Thyroid gland (tissue), 4 donors: ENCODE results near the gene SLC8A2.

Experiments used
- POLR2A ChIP-seq, 2 donors: fragments of 450-650 bp; IDR thresholded peaks; one replicate each; pipeline ENCODE4 v1.6.1; 2017; ENCODE audit warnings: antibody characterized with exemption in 2 of 2, mild to moderate bottlenecking in 2 of 2, moderate library complexity in 1 of 2
- TF ChIP-seq, protein P1 (sequence below), 6 experiments: fragments of 200-600 bp in 3 of 6; fragments of 450-650 bp in 3 of 6; sonication (generic) in 3 of 6; IDR thresholded peaks; one replicate each; pipeline ENCODE4 v1.5.1; 2016 to 2019; ENCODE audit warnings: antibody characterized with exemption in 6 of 6, mild to moderate bottlenecking in 2 of 6, inconsistent platforms in 1 of 6, moderate library complexity in 1 of 6

DNA sequence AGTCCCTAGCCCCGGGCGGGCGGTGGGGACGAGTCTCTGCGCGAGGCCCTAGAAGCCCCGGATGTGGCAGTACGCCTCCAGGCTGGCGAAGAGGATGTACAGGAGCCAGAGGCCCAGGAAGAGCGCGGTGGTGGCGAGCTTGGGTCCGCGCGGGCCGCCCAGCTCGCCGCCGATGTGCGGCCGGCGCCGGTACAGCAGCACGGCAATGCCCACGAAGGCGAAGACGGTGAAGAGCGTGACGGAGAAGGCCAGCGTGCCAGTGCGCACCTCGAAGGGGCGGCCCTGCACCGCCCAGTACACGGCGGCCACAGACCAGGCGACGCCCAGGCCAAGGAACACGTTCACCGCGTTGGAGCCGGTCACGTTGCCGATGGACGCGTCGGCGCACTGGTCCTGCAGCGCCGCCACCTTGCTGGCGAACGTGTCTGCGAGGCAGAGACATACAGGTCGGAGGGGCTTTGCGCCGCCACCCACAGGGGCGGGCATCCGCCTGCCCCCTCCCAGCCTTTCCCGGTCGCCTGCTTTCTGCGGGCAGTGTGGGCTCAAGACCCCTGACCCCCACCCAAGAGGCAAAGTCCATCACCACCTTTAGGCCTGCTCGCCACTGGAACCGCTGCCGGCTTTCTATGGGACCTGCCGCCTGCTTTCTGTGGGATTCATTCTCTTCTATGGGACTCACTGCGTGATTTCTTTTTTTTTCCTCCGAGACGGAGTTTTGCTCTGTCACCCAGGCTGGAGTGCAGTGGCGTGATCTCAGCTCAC lies 41.5 kb downstream of the SLC8A2 start:
- TF ChIP-seq, protein P1, sequence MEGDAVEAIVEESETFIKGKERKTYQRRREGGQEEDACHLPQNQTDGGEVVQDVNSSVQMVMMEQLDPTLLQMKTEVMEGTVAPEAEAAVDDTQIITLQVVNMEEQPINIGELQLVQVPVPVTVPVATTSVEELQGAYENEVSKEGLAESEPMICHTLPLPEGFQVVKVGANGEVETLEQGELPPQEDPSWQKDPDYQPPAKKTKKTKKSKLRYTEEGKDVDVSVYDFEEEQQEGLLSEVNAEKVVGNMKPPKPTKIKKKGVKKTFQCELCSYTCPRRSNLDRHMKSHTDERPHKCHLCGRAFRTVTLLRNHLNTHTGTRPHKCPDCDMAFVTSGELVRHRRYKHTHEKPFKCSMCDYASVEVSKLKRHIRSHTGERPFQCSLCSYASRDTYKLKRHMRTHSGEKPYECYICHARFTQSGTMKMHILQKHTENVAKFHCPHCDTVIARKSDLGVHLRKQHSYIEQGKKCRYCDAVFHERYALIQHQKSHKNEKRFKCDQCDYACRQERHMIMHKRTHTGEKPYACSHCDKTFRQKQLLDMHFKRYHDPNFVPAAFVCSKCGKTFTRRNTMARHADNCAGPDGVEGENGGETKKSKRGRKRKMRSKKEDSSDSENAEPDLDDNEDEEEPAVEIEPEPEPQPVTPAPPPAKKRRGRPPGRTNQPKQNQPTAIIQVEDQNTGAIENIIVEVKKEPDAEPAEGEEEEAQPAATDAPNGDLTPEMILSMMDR (IDR thresholded peaks at IDR 0.05) = peak in 4 of 6 experiments; percentile 13 to 31 (median 20)
- no peak for TF ChIP-seq POLR2A (IDR thresholded peaks at IDR 0.05)
